Measurements from ENCODE around the gene SLC4A7.

GRCh38 chr3:27532426-27533260 is 48.5 kb upstream of the SLC4A7 start:
- TF ChIP-seq, protein P1, sequence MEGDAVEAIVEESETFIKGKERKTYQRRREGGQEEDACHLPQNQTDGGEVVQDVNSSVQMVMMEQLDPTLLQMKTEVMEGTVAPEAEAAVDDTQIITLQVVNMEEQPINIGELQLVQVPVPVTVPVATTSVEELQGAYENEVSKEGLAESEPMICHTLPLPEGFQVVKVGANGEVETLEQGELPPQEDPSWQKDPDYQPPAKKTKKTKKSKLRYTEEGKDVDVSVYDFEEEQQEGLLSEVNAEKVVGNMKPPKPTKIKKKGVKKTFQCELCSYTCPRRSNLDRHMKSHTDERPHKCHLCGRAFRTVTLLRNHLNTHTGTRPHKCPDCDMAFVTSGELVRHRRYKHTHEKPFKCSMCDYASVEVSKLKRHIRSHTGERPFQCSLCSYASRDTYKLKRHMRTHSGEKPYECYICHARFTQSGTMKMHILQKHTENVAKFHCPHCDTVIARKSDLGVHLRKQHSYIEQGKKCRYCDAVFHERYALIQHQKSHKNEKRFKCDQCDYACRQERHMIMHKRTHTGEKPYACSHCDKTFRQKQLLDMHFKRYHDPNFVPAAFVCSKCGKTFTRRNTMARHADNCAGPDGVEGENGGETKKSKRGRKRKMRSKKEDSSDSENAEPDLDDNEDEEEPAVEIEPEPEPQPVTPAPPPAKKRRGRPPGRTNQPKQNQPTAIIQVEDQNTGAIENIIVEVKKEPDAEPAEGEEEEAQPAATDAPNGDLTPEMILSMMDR (IDR thresholded peaks at IDR 0.05): no peak
- no peak for TF ChIP-seq EP300 (IDR thresholded peaks at IDR 0.05)
